GM12878 (cell line): ENCODE data around the gene LAMC3. TPM values are rescaled to one million over a fixed set of nuclear protein-coding genes. Genes with fewer than 3 reads are reported as not detected.

Experiments
- ATAC-seq: fragments of 200-7000 bp; cut with Tn5 transposase; 3 replicates; pipeline ENCODE4 v1.9.1; 2020; ENCODE audit warnings: mild to moderate bottlenecking, moderate library complexity
- BruUV-seq: library from RNA; stranded (reverse); fragments of 400-500 nt; replicated peaks from 2 replicates; lab custom pipeline; 2021; lab: Mats Ljungman, UMichigan
- CTCF ChIA-PET: fragments of 300-600 bp; sonication (Branson Sonifier 250); formaldehyde crosslinking; extraction: SDS; loops from one replicate; lab custom pipeline; 2021; ENCODE audit warnings: inconsistent platforms; lab: Yijun Ruan, JAX
- POLR2A ChIA-PET: fragments of 350-600 bp; formaldehyde crosslinking; extraction: SDS; loops from one replicate; lab custom pipeline; 2021; ENCODE audit warnings: inconsistent platforms; lab: Charles Lee
- RAD21 ChIA-PET: fragments of 300-600 bp; sonication (Branson Sonifier 250); formaldehyde crosslinking; loops from one replicate; lab custom pipeline; 2023; ENCODE audit warnings: antibody characterized with exemption; ENCODE audit not compliant: unreplicated experiment; lab: Charles Lee
- SMC1A ChIA-PET: fragments of 300-600 bp; sonication (Branson Sonifier 250); formaldehyde crosslinking; loops from one replicate; lab custom pipeline; 2023; ENCODE audit not compliant: unreplicated experiment, uncharacterized antibody; lab: Charles Lee
- DNase-seq: peaks from one replicate; pipeline ENCODE4 v3.0.0-alpha.2; 2011; ENCODE audit warnings: low read depth, low spot score
- FAIRE-seq: peaks from 3 replicates; lab custom pipeline; 2011; peaks lifted over from hg19 to GRCh38; lab: Jason Lieb, UNC
- H2AFZ ChIP-seq: 2 replicates; pipeline ENCODE4 v1.6.0; 2011; ENCODE audit warnings: low read depth, low read length, control low read depth; ENCODE audit not compliant: control insufficient read depth
- H3K27ac ChIP-seq: 2 replicates; pipeline ENCODE4 v1.5.1; 2011; ENCODE audit warnings: control low read depth; ENCODE audit not compliant: control insufficient read depth, insufficient read depth
- H3K27me3 ChIP-seq, 2 experiments: replicated peaks in 1 of 2; 2 replicates each; pipeline versions ENCODE4 v1.6.0 to v1.6.1; 2011; ENCODE audit warnings: low read length in 1 of 2; ENCODE audit not compliant: control insufficient read depth in 2 of 2, insufficient read depth in 2 of 2
- H3K36me3 ChIP-seq, 2 experiments: 2 replicates each; pipeline ENCODE4 v1.5.1; 2011; ENCODE audit warnings: low read length in 1 of 2; ENCODE audit not compliant: control insufficient read depth in 2 of 2, insufficient read depth in 2 of 2
- H3K4me1 ChIP-seq: 2 replicates; pipeline ENCODE4 v1.6.1; 2011; ENCODE audit warnings: mild to moderate bottlenecking, low read length, moderate library complexity, mixed read lengths; ENCODE audit not compliant: control insufficient read depth, insufficient read depth
- H3K4me2 ChIP-seq: 2 replicates; pipeline ENCODE4 v1.6.0; 2011; ENCODE audit warnings: control low read depth; ENCODE audit not compliant: control insufficient read depth, insufficient read depth
- H3K4me3 ChIP-seq: fragments of 200-600 bp; sonication (generic); 2 replicates; pipeline ENCODE4 v1.5.1; 2016
- H3K79me2 ChIP-seq: 2 replicates; pipeline ENCODE4 v1.6.0; 2011; ENCODE audit warnings: low read length; ENCODE audit not compliant: control insufficient read depth, insufficient read depth
- H3K9ac ChIP-seq: 2 replicates; pipeline ENCODE4 v1.8.0; 2011; ENCODE audit warnings: low read length, control low read depth, mixed read lengths; ENCODE audit not compliant: control insufficient read depth, insufficient read depth
- H3K9me3 ChIP-seq: replicated peaks from 3 replicates; pipeline ENCODE4 v1.5.1; 2011; ENCODE audit warnings: mild to moderate bottlenecking, low read length; ENCODE audit not compliant: control insufficient read depth, insufficient read depth
- H4K20me1 ChIP-seq: 2 replicates; pipeline ENCODE4 v1.6.0; 2011; ENCODE audit not compliant: control insufficient read depth, insufficient read depth
- ELK1 ChIP-seq: IDR thresholded peaks from 2 replicates; pipeline ENCODE4 v1.6.1; 2012; ENCODE audit warnings: low read depth, low read length, improper control_type of control experiment
- EP300 ChIP-seq, 2 experiments: fragments of 150-350 bp in 1 of 2; IDR thresholded peaks; 2 replicates each; pipeline ENCODE4 v1.6.1; 2011 to 2012; ENCODE audit warnings: low read depth in 2 of 2, low read length in 2 of 2, borderline replicate concordance in 1 of 2, improper control_type of control experiment in 1 of 2, inconsistent platforms in 1 of 2; ENCODE audit not compliant: control insufficient read depth in 1 of 2
- IKZF1 ChIP-seq: fragments of 450-650 bp; conservative IDR thresholded peaks from 2 replicates; pipeline ENCODE4 v1.6.1; 2017; ENCODE audit warnings: antibody characterized with exemption, mild to moderate bottlenecking
- KDM1A ChIP-seq: fragments of 200-600 bp; sonication (generic); IDR thresholded peaks from 2 replicates; pipeline ENCODE4 v1.6.1; 2016; ENCODE audit warnings: borderline replicate concordance
- MEF2B ChIP-seq: fragments of 450-650 bp; IDR thresholded peaks from 2 replicates; pipeline ENCODE4 v1.6.1; 2018; ENCODE audit warnings: mild to moderate bottlenecking, moderate library complexity; ENCODE audit not compliant: partially characterized antibody, poor library complexity, severe bottlenecking
- NR2C1 ChIP-seq: fragments of 450-650 bp; IDR thresholded peaks from 2 replicates; pipeline ENCODE4 v1.6.1; 2017; ENCODE audit warnings: antibody characterized with exemption, mild to moderate bottlenecking, moderate library complexity
- SMAD1 ChIP-seq: fragments of 450-650 bp; IDR thresholded peaks from 2 replicates; pipeline ENCODE4 v1.6.1; 2018; ENCODE audit warnings: mild to moderate bottlenecking, low read depth; ENCODE audit not compliant: partially characterized antibody
- SPI1 ChIP-seq: IDR thresholded peaks from 2 replicates; pipeline ENCODE4 v1.6.1; 2011; ENCODE audit warnings: low read depth, mild to moderate bottlenecking, low read length, moderate library complexity, borderline replicate concordance; ENCODE audit not compliant: insufficient read depth
- SREBF2 ChIP-seq: IDR thresholded peaks from 2 replicates; pipeline ENCODE4 v1.6.1; 2012; ENCODE audit warnings: mild to moderate bottlenecking, low read length
- ZNF274 ChIP-seq: IDR thresholded peaks from one replicate; pipeline ENCODE4 v1.8.0; 2011; ENCODE audit not compliant: insufficient read length, insufficient read depth
- WGBS: methylation state at CpG from one replicate; pipeline ENCODE4 v1.1.6; 2016; ENCODE audit warnings: low lambda C conversion rate; ENCODE audit not compliant: insufficient replicate concordance, insufficient coverage; ENCODE audit errors: missing lambda C conversion rate; 5-methylcytosine and 5-hydroxymethylcytosine counted together
- in situ Hi-C: fragments of 300-500 bp; cut with MboI; formaldehyde crosslinking; loops from 9 replicates; pipeline ENCODE4 v1.14.3; 2018; ENCODE audit warnings: mixed read lengths
- intact Hi-C: fragments of 100-400 bp; cut with micrococcal nuclease; formaldehyde crosslinking; loops from one replicate; pipeline ENCODE4 v1.14.2; 2022; ENCODE audit not compliant: unreplicated experiment
- polyA plus RNA-seq, 11 experiments: library from polyadenylated mRNA; depleted of rRNA in 4 of 11; unstranded in 6 of 11; stranded (reverse) in 5 of 11; fragments of >200 nt; fragmentation: Nextera tagmentation in 4 of 11; fragmentation: Illumina TruSeq in 1 of 11; extraction: Ambion mirVana in 4 of 11; extraction: Trizol in 1 of 11; gene quantifications; 1 replicate in 1 of 11; 2 replicates in 10 of 11; pipeline versions ENCODE4 v1.2.1 to v1.2.3, GENCODE V29; 2011 to 2016; ENCODE audit warnings: inconsistent platforms in 2 of 11, missing spikeins in 2 of 11, low read depth in 1 of 11
- total RNA-seq, 4 experiments: library from RNA; depleted of rRNA in 3 of 4; stranded (reverse); fragments of >200 nt in 3 of 4; fragmentation: Illumina TruSeq in 1 of 4; extraction: Trizol in 1 of 4; gene quantifications; 2 replicates each; pipeline versions ENCODE4 v1.2.1 to v1.2.3, GENCODE V29; 2013 to 2021
- TF ChIP-seq, protein P1 (sequence below): IDR thresholded peaks from 2 replicates; pipeline ENCODE4 v1.6.1; 2011; ENCODE audit warnings: mild to moderate bottlenecking, low read depth, low read length, moderate library complexity; ENCODE audit not compliant: insufficient replicate concordance
- TF ChIP-seq, protein P2 (sequence below): IDR thresholded peaks from 2 replicates; pipeline ENCODE4 v1.6.1; 2011; ENCODE audit warnings: borderline replicate concordance, low read depth, mild to moderate bottlenecking, moderate library complexity, mixed read lengths, low read length; ENCODE audit not compliant: insufficient read depth; ENCODE audit errors: extremely low read length

LAMC3 gene
- total and polyA plus RNA-seq, 10 of the 15 experiments (the other 5 are each of a cell fraction or from before 2014, with no cell fraction given) = under 0.01 to 0.08 TPM; not detected in 8

- no TSS peak for BruUV-seq
- WGBS = 41% methylated on average over 8 of the region's 8 CpGs
- Histone ChIP-seq H4K20me1 (no peaks in the 10 kb centered on the region), H3K4me3 (no peak overlapping the region), H3K27ac (no peak overlapping the region), H3K4me2 (no peak overlapping the region), H2AFZ (no peak overlapping the region), H3K9me3 (no peaks in the 10 kb centered on the region), H3K36me3 (no peaks in the 10 kb centered on the region), H3K27me3 (no peaks in the 10 kb centered on the region; a peak in 3 of 4 replicates), H3K9ac (no peak overlapping the region), H3K4me1 (no peaks in the 10 kb centered on the region), H3K79me2 (no peaks in the 10 kb centered on the region)
- CTCF ChIA-PET = no interaction called here
- intact Hi-C loops = no loop called here
- in situ Hi-C loops = no loop called here
- no peak for FAIRE-seq
- TF ChIP-seq, protein P1, sequence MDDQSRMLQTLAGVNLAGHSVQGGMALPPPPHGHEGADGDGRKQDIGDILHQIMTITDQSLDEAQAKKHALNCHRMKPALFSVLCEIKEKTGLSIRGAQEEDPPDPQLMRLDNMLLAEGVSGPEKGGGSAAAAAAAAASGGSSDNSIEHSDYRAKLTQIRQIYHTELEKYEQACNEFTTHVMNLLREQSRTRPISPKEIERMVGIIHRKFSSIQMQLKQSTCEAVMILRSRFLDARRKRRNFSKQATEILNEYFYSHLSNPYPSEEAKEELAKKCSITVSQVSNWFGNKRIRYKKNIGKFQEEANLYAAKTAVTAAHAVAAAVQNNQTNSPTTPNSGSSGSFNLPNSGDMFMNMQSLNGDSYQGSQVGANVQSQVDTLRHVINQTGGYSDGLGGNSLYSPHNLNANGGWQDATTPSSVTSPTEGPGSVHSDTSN = no peak
- no peak for TF ChIP-seq ZNF274
- TF ChIP-seq ELK1 = no peak
- TF ChIP-seq SPI1 = no peak
- TF ChIP-seq KDM1A = no peak
- no peak for TF ChIP-seq IKZF1
- no peak for TF ChIP-seq EP300 (IDR thresholded peaks at IDR 0.05; ENCODE audit: borderline replicate concordance in 1 of 2, control insufficient read depth in 1 of 2, low read depth in 2 of 2, low read length in 2 of 2)
- TF ChIP-seq MEF2B = no peak
- no peak for TF ChIP-seq SMAD1
- TF ChIP-seq, protein P2, sequence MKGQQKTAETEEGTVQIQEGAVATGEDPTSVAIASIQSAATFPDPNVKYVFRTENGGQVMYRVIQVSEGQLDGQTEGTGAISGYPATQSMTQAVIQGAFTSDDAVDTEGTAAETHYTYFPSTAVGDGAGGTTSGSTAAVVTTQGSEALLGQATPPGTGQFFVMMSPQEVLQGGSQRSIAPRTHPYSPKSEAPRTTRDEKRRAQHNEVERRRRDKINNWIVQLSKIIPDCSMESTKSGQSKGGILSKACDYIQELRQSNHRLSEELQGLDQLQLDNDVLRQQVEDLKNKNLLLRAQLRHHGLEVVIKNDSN = no peak
- TF ChIP-seq NR2C1 = no peak
- TF ChIP-seq SREBF2 = no peak
- DNase-seq = no peak
- no peak for ATAC-seq
- RAD21 ChIA-PET = no interaction called here
- POLR2A ChIA-PET = no interaction called here
- SMC1A ChIA-PET = no interaction called here
Measured at GRCh38 chr9:131015112-131015511, 6.1 kb downstream of the LAMC3 start.
